ENCODE measurements around the gene ATP11A. TPM values are rescaled to one million over a fixed set of nuclear protein-coding genes. Genes with fewer than 3 reads are reported as not detected.

Gene ATP11A
- 10 to 100 TPM; 33.8 to 41.0 TPM for total RNA-seq

DNA sequence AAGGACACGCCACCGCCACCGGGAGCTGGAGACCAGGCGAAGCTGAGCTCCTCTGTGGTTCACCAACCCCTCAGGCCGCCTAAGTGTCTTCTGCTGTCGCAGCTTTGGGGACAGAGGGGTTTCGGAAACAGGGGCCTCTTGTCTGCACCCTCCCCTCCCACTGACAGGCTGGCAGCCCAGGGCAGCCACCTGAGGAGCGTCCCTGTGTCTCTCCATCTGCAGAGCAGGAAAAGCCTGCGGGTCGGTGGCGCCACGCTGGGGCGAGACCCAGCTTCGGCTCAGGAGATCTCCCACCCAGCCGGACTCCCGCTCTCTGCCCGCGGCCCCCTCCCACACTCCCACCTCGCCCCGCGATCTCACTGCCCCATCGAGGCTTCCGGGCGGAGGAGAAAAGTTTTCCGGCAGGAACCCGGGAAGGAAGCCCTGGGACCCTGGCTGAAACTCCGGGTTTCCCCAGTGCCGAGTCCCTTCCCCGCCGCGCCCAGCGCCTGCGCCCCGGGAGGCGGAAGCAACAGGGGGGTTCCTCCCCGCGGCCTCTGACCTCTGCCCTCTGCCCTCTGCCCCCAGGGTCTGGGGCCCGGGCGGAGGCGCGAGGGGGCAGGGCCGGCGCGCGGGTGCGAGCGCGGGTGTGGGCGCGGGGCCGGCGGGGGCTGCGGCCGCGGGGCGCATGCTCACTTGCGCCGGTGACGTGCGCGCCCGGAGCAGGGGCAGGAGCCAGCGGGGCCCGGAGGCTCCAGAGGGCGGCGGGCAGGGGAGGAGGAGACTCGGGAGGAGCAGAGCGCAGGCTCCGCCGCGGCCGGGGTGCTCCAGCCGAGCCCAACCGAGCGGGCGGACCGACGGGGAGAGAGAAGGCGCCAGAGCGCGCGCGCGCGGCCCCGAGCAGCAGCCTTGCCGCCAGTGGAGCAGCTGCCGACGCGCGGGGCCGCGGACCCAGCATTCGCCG, at the start of gene ATP11A:
TSS of gene ATP11A (plus strand) at position 736 of the 943 bp plus-strand sequence. CDS start 379 bp downstream, outside the sequence.
- no peaks in the 10 kb centered on the region for H3K27me3 Mint-ChIP-seq (ENCODE audit: low read depth)
- peak; percentile 89 to 90 for ATAC-seq (replicated peaks in 1 of 2)
- H3K27ac Mint-ChIP-seq, result peak within 1 kb of the TSS; percentile 93

DNA sequence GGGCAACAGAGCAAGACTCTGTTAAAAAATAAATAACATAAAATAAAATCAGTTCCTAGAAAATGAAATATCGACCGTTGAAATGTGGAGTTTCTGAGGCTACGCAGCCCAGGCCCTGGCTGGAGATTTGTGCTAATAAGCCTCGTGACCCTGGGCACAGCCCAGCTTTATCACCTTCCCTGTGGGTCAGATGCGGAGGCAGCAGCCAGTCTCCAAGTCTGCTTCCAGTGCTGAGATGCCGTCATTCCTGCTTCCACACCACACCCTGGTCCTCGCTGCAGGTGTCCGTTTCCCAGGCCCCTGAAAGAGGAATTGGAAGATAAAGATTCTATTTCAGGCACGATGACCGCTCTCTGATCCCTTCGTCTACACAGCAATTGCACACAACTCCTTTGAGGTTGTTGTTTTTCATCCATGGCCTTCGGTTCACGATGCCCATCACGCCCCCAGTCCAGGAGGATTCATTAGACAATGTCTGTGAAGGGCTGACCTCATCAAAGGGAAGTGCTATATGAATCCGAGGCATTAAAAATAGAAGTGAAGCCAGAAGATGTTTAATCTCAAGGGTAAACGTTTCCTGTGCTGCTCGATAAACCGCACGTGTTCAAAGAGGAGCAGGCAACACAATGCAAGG, 48.3 kb upstream of the ATP11A start:
- Mint-ChIP-seq H3K36me3 (ENCODE audit: insufficient read depth in 2 of 2) (no peaks in the 10 kb centered on the region), H3K27me3 (ENCODE audit: low read depth) (peaks cover 30% of the 10 kb centered on the region), H3K4me3 (no peak overlapping the region), H3K9me3 (no peaks in the 10 kb centered on the region), H3K4me1 (ENCODE audit: low read depth) (peaks cover 11% of the 10 kb centered on the region), H3K27ac (no peak overlapping the region)
- ATAC-seq (replicated peaks in 1 of 2) (no peak), DNase-seq (no peak)

More for the DNA sequence above, at the start of gene ATP11A:
- Mint-ChIP-seq H3K9me3 (no peaks in the 10 kb centered on the region), H3K4me3 (peak within 1 kb of the TSS; percentile 87 to 99), H3K4me1 (ENCODE audit: low read depth) (peaks cover 47% of the 10 kb centered on the region), H3K36me3 (ENCODE audit: insufficient read depth in 2 of 2) (no peaks in the 10 kb centered on the region)
- peak; percentile 86 to 88 for DNase-seq

DNA sequence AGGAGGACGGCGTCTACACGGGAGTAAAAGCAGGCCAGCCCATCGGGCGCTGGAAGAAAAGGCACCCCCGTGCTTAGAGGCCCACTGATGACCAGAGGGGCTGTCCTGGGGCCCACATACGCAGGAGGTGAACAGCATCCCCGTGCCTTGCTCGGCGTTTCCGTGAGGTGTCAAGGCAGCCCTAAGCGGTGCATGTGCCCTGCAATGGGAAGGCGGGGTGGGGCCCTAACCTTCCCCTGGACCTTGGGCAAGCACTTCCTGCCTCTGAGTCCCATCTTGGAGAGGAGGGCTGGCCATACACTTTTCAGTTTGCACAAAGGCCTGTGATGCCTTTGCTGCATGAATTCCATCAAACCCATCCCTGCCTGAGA, 47.8 kb upstream of the ATP11A start:
- Mint-ChIP-seq H3K36me3 (ENCODE audit: insufficient read depth in 2 of 2) (no peaks in the 10 kb centered on the region), H3K27ac (no peak overlapping the region), H3K27me3 (ENCODE audit: low read depth) (peaks cover 30% of the 10 kb centered on the region), H3K4me1 (ENCODE audit: low read depth) (peaks cover 11% of the 10 kb centered on the region), H3K4me3 (no peak overlapping the region), H3K9me3 (no peaks in the 10 kb centered on the region)
- ATAC-seq (replicated peaks in 1 of 2) (no peak), DNase-seq (no peak)

DNA sequence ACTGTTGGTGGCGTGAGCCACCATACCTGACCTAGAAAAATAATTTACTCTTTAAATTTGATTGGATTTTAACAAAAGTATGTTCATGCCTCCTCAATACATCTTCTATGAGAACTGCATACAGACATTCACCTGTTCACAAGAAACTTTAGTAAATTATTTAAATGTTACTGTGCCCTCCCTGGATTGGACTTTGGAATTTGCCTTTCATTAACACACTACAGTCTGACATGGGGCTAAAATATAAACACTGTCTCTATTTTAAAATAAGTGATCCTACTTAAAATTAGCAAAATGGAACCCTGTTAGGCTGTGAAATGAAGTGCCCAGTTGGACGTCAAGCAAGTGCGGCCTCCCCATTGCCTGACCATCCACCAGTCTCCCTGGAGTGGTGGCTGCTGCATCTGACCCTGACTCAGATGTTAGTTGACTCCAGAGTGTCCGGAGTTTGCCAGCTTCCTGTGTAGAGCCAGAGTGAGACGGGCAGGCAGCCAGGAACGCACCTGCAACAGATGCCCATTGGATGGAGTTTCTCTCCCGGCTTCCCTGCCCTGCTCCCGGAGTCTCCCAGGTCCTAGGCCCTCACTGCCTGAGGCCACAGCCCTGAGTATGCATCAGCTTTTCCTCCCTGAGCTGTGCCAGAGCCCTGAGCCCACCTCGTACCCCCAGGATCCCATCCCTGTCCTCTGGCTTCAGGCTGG, 45.9 kb upstream of the ATP11A start:
- Mint-ChIP-seq H3K9me3 (no peaks in the 10 kb centered on the region), H3K27ac (no peak overlapping the region), H3K4me1 (ENCODE audit: low read depth) (peaks cover 11% of the 10 kb centered on the region), H3K36me3 (ENCODE audit: insufficient read depth in 2 of 2) (no peaks in the 10 kb centered on the region), H3K4me3 (no peak overlapping the region), H3K27me3 (ENCODE audit: low read depth) (peaks cover 18% of the 10 kb centered on the region)
- no peak for ATAC-seq (replicated peaks in 1 of 2)
- DNase-seq, result no peak

DNA sequence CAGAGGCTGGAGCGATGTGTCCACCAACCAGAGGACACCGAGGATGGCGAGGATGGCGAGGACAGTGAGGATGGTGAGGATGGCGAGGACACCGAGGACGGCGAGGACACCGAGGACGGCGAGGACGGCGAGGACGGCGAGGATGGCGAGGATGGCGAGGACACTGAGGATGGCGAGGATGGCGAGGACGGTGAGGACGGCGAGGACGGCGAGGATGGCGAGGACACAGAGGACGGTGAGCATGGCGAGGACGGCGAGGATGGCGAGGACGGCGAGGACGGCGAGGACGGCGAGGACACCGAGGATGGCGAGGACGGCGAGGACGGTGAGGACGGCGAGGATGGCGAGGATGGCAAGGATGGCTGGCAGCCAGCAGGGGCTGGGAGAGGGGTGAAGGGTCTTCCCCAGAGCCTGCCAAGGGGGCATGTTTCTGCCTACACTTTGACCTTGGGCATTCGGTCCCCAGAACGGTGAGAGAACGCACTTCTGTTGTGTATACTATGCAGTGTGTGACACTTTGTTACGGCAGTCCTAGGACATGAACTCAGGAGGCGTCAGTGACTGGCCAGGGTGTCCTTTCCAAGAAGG, 44.4 kb upstream of the ATP11A start:
- Mint-ChIP-seq H3K36me3 (ENCODE audit: insufficient read depth in 2 of 2) (no peaks in the 10 kb centered on the region), H3K4me3 (no peak overlapping the region), H3K4me1 (ENCODE audit: low read depth) (peaks cover 5% of the 10 kb centered on the region), H3K9me3 (no peaks in the 10 kb centered on the region), H3K27ac (no peak overlapping the region), H3K27me3 (ENCODE audit: low read depth) (peaks cover 3% of the 10 kb centered on the region)
- no peak for DNase-seq
- ATAC-seq (replicated peaks in 1 of 2), result no peak

DNA sequence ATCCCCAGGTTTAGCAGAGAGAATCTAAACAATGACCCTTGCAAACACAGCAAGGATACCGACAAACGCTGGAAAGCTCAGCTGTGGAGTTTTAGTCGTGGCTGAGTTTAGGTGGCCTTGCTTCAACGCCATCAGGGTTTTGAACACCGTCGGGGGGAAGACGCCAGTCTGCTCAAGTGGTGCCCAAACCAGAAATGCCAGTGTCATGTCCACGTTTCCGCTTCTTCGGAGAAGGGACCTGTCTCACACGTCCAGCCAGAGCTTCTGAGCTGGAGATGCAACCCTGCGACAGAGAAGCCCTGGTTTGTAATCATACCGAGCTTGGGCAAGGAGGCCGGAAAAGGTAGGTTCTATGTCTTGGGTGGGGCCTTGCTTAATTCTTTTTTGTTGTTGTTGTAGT, 42.6 kb upstream of the ATP11A start:
- Mint-ChIP-seq H3K36me3 (ENCODE audit: insufficient read depth in 2 of 2) (no peaks in the 10 kb centered on the region), H3K27me3 (ENCODE audit: low read depth) (no peaks in the 10 kb centered on the region), H3K4me1 (ENCODE audit: low read depth) (no peaks in the 10 kb centered on the region), H3K9me3 (no peaks in the 10 kb centered on the region), H3K27ac (no peak overlapping the region), H3K4me3 (no peak overlapping the region)
- ATAC-seq (replicated peaks in 1 of 2) (no peak), DNase-seq (no peak)

DNA sequence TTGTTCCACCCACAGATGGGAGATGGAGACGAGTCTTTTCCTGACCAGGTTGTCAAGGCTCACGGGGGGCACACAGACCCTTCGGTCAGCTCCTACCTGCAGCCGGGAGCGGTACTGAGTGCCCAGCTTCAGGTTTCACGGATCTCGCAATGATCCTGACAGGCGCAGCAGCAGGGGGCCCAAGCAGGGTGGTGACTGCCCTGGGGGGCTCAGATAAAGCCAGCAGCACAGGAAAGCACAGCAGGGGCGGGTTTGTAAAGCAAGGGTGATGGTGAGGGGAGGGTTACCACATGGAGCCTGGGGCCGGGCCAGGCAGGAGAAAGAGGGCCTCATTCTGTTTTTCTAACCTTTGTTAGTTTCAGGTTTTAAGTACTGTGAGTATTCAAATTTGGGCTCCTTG, 41.7 kb upstream of the ATP11A start:
- Mint-ChIP-seq H3K36me3 (ENCODE audit: insufficient read depth in 2 of 2) (no peaks in the 10 kb centered on the region), H3K27me3 (ENCODE audit: low read depth) (no peaks in the 10 kb centered on the region), H3K9me3 (no peaks in the 10 kb centered on the region)

DNA sequence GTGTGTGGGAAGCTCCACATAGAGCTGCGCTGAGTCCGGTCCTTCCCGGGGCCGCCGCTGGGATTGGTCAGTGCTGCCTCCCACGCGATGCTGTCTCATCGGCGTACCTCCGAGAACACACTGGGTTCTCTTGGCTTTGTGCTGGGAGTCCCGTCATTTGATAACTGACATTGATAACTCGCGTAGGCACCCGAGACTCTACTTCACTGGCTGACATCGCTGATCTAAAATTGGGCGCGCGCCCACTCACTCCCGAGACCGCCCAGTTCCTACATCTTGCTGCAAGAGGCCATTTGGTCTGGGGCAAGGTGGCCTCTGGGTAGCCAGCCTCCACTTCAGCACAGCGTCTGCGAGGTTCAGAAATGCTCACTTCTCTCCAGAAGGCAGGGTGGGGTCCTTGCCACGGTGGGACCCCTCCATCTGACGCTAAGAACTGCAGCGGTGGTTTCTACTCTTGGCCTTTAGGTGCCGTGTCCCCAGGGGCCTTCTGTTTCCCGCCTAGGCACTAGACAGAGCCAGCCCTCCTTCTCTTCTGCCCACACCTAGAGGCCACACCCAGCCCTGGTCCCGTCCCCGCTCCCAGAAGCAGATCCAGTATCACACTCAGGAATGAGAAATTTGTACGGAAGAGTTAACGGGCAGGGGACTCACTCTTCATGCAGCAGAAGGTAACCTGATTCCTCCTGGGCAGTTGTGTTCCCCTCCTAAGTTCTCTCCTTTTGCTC, 40.7 kb upstream of the ATP11A start:
- H3K36me3 Mint-ChIP-seq (ENCODE audit: insufficient read depth in 2 of 2), result no peaks in the 10 kb centered on the region
- H3K9me3 Mint-ChIP-seq, result no peaks in the 10 kb centered on the region
- no peak for DNase-seq
- H3K27ac Mint-ChIP-seq, result no peak overlapping the region
- no peak for ATAC-seq (replicated peaks in 1 of 2)
- no peaks in the 10 kb centered on the region for H3K27me3 Mint-ChIP-seq (ENCODE audit: low read depth)
- H3K4me1 Mint-ChIP-seq (ENCODE audit: low read depth), result no peaks in the 10 kb centered on the region
- no peak overlapping the region for H3K4me3 Mint-ChIP-seq

More for the DNA sequence above, 41.7 kb upstream of the ATP11A start:
- Mint-ChIP-seq H3K27ac (no peak overlapping the region), H3K4me3 (no peak overlapping the region), H3K4me1 (ENCODE audit: low read depth) (no peaks in the 10 kb centered on the region)
- ATAC-seq (replicated peaks in 1 of 2), result no peak
- no peak for DNase-seq

DNA sequence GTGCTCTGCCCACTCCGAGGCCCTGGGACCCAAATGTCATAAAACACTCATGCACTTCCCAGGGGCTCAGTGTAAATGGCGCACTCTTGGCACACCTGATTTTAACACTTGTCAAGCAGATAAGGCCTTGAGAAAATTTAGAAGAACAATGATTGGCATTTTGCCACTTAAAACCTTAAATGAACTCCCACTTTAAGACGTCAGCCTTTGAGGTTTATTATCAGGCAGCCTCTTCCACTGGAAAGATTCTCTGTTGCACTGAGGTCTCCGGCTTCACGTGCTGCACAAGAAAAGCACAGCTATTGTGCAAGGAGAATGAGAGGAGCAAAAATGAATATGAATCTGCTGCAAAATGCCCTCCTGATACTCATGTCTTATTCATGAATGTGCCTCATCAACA, 38.5 kb upstream of the ATP11A start:
- DNase-seq (no peak), ATAC-seq (replicated peaks in 1 of 2) (no peak)
- Mint-ChIP-seq H3K9me3 (no peaks in the 10 kb centered on the region), H3K27me3 (ENCODE audit: low read depth) (no peaks in the 10 kb centered on the region), H3K36me3 (ENCODE audit: insufficient read depth in 2 of 2) (no peaks in the 10 kb centered on the region), H3K4me1 (ENCODE audit: low read depth) (no peaks in the 10 kb centered on the region), H3K4me3 (no peak overlapping the region), H3K27ac (no peak overlapping the region)

DNA sequence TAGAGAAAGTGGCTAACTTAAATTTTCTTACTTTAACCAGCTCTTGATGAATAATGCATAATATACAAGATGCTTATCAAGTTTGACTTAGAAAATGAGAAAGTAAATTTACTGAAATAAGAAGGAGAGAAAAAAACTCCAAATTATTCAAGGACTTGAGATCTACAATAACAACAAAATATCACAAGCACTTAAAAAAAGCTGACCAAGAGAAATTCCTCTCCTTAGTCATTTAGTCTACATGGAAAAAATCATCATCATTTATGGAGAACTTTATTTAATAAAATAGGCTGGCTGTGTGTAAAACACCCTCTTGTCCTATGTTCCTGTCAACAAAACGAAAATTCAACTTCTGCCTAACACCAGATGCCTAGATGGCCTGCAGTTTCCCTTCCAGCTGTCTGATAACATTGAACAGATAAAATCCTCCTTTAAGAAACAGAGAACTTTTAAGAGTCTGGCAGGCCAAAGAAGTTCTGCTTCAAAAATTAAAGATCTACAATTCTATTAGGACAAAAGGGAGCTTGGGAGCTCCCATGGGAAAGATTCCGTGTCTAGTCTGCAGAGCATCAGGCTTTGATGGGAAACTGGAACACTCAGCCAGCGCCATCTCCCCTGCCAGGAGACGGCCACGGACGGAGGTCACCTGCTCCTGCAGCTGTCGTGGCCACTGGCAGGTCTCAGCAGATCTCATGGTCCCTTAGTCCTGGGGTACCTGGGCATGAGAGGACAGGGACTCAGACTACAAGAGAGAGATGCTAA, 37.9 kb upstream of the ATP11A start:
- no peaks in the 10 kb centered on the region for H3K9me3 Mint-ChIP-seq
- no peaks in the 10 kb centered on the region for H3K36me3 Mint-ChIP-seq (ENCODE audit: insufficient read depth in 2 of 2)
- no peaks in the 10 kb centered on the region for H3K27me3 Mint-ChIP-seq (ENCODE audit: low read depth)
- H3K4me1 Mint-ChIP-seq (ENCODE audit: low read depth), result no peaks in the 10 kb centered on the region
- H3K27ac Mint-ChIP-seq, result no peak overlapping the region
- no peak for DNase-seq
- H3K4me3 Mint-ChIP-seq, result no peak overlapping the region
- ATAC-seq (replicated peaks in 1 of 2), result no peak

DNA sequence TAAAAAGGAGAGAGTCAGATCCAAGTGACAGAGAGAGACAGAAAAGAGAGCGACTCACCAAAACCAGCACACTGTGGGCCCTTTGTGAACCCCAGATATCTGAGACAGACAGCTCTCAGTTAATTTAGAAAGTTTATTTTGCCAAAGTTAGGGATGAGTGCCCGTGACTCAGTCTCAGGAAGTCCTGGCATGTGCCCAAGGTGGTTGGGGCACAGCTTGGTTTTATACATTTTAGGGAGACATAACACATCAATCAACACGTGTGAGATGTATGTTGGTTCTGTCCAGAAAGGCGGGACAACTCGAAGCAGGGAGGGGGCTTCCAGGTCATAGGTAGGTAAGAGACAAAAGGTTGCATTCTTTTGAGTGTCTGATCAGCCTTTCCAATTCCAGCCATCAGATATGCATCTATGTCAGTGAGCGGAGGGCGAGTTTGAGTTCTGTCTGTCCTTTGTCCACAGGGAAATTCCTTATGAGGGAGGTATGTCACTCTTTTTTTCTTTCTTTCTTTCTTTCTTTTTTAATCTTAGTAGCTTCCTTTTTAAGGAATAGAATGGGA, 37.2 kb upstream of the ATP11A start:
- Mint-ChIP-seq H3K4me3 (no peak overlapping the region), H3K36me3 (ENCODE audit: insufficient read depth in 2 of 2) (no peaks in the 10 kb centered on the region), H3K4me1 (ENCODE audit: low read depth) (no peaks in the 10 kb centered on the region), H3K27me3 (ENCODE audit: low read depth) (no peaks in the 10 kb centered on the region), H3K9me3 (no peaks in the 10 kb centered on the region), H3K27ac (no peak overlapping the region)
- DNase-seq (no peak), ATAC-seq (replicated peaks in 1 of 2) (no peak)

DNA sequence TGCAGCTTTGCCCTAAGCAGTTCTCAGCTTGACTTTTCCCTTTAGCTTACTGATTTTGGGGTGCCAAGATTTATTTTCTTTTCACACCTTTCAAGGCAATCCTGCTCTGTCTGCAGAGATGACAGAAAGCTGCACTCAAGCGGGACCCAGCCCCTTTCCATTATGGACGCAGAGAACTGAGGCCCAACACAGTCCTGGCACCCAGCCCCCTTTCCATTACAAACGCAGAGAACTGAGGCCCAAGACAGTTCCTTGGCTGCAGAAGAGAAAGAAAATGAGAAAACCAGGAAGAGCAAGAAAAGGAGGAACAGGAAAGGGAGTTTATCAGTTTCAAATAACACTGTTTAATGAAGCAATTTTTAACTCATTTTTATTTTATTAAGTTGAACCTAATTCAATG, 36.8 kb upstream of the ATP11A start:
- Mint-ChIP-seq H3K36me3 (ENCODE audit: insufficient read depth in 2 of 2) (no peaks in the 10 kb centered on the region), H3K27me3 (ENCODE audit: low read depth) (no peaks in the 10 kb centered on the region), H3K4me1 (ENCODE audit: low read depth) (no peaks in the 10 kb centered on the region), H3K9me3 (no peaks in the 10 kb centered on the region), H3K4me3 (no peak overlapping the region), H3K27ac (no peak overlapping the region)
- ATAC-seq (replicated peaks in 1 of 2) (no peak), DNase-seq (no peak)

Measured in activated T-cell treated with anti-CD3 and anti-CD28 coated beads, Interleukin-2, amount 50 U/mL, for 72 hours (primary cell).